Neutrophil (primary cell): ENCODE measurements around the gene HLTF.

Experiments used
- H3K27ac ChIP-seq: fragments of 200-600 bp; sonication (generic); 2 replicates; pipeline ENCODE4 v1.5.1; 2016; ENCODE audit warnings: mild to moderate bottlenecking, moderate library complexity
- H3K27me3 ChIP-seq: fragments of 200-600 bp; sonication (generic); 2 replicates; pipeline ENCODE4 v1.6.0; 2016; ENCODE audit warnings: mild to moderate bottlenecking
- H3K36me3 ChIP-seq: fragments of 200-600 bp; sonication (generic); 2 replicates; pipeline ENCODE4 v1.5.1; 2017
- H3K4me1 ChIP-seq, 2 experiments: fragments of 200-600 bp in 1 of 2; sonication (generic) in 1 of 2; 1 replicate in 1 of 2; 2 replicates in 1 of 2; pipeline versions ENCODE4 v1.5.1 to v1.6.1; 2013 to 2016; ENCODE audit warnings: low read depth in 1 of 2, low read length in 1 of 2, mild to moderate bottlenecking in 1 of 2, moderate library complexity in 1 of 2; ENCODE audit not compliant: control insufficient read depth in 1 of 2, insufficient read depth in 1 of 2
- H3K4me3 ChIP-seq, 2 experiments: fragments of 200-600 bp in 1 of 2; sonication (generic) in 1 of 2; 1 replicate in 1 of 2; 2 replicates in 1 of 2; pipeline ENCODE4 v1.5.1; 2013 to 2016; ENCODE audit warnings: low read depth in 1 of 2, low read length in 1 of 2, mild to moderate bottlenecking in 1 of 2, moderate library complexity in 1 of 2
- H3K9me3 ChIP-seq: fragments of 200-600 bp; sonication (generic); 2 replicates; pipeline ENCODE4 v1.5.1; 2016
- CTCF ChIP-seq: fragments of 200-600 bp; sonication (generic); IDR thresholded peaks from 2 replicates; pipeline ENCODE4 v1.5.1; 2016; ENCODE audit warnings: antibody characterized with exemption

HLTF gene

GRCh38 chr3:149026718-149027117 lies 59.6 kb downstream of the HLTF start:
- H3K4me3 ChIP-seq = no peak overlapping the region
- H3K9me3 ChIP-seq = no peaks in the 10 kb centered on the region
- TF ChIP-seq CTCF = no peak
- H3K27ac ChIP-seq = no peak overlapping the region
- H3K36me3 ChIP-seq = peaks cover 84% of the 10 kb centered on the region
- H3K27me3 ChIP-seq = no peaks in the 10 kb centered on the region
- H3K4me1 ChIP-seq = no peaks in the 10 kb centered on the region

- H3K4me3 ChIP-seq = no peak overlapping the region
- no peak for TF ChIP-seq CTCF
- H3K9me3 ChIP-seq = no peaks in the 10 kb centered on the region
- no peaks in the 10 kb centered on the region for H3K27me3 ChIP-seq
- H3K27ac ChIP-seq = no peak overlapping the region
- H3K36me3 ChIP-seq = peaks cover 99% of the 10 kb centered on the region
- H3K4me1 ChIP-seq = no peaks in the 10 kb centered on the region
These were observed 62.4 kb downstream of the HLTF start for GRCh38 chr3:149023951-149024350.

- H3K36me3 ChIP-seq = peaks cover 94% of the 10 kb centered on the region
- H3K4me3 ChIP-seq = no peak overlapping the region
- no peak for TF ChIP-seq CTCF
These were observed 64.5 kb downstream of the HLTF start for GRCh38 chr3:149021830-149022229.

DNA sequence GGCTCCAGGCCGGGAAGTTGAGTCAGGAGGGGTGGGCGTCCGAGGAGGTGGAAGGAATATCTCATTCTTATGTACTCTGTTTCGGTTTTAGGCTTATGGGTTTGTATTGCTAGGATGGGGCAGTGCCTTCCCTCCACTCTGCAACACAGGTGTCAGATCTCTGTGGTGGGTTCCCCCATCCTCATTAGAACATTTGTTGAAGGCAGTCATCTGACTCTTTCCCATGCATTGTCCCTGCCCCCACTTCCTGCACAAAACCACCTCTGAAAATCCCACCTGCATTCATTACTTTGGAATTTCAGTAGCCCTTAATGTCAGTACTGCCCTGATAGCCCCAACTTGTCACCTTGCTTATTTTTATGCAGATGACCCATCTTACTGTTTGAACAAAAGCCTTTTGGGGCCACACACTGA lies 65.5 kb downstream of the HLTF start:
- no peak for TF ChIP-seq CTCF
- Histone ChIP-seq H3K36me3 (peaks cover 91% of the 10 kb centered on the region), H3K4me3 (no peak overlapping the region), H3K9me3 (no peaks in the 10 kb centered on the region), H3K27ac (no peak overlapping the region), H3K27me3 (no peaks in the 10 kb centered on the region), H3K4me1 (no peaks in the 10 kb centered on the region)

More at GRCh38 chr3:149021830-149022229, 64.5 kb downstream of the HLTF start:
- Histone ChIP-seq H3K4me1 (no peaks in the 10 kb centered on the region), H3K27me3 (no peaks in the 10 kb centered on the region), H3K27ac (no peak overlapping the region), H3K9me3 (no peaks in the 10 kb centered on the region)

DNA sequence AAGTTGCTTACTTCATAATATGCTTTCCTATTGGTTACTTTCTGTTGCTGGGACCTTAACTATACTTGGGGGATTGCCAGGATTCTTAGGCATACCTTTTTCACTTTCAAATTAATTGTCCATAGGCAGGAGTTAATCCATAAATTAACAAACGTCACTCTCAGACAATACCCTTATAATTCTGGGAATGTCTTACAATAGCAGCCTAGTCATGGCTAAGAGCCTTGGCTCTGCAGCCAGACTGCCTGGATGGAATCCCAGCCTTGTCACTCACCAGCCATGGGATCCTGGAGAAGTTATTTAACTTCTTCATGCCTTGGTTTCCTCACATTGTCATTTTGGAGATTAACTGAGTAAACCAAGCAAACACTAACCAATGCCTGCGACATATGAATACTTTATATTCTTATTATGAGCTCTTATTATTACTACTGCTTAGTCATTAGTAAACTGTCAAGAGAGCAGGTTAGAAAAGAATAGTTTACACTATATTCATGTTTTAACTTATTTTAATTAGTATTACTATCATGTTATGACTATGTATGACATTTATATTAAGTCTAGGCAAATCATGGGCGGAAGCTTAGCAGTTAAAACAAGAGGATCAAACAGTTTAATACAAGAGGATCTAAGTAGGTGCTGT lies 66.0 kb downstream of the HLTF start:
- Histone ChIP-seq H3K27me3 (no peaks in the 10 kb centered on the region), H3K27ac (no peak overlapping the region), H3K9me3 (no peaks in the 10 kb centered on the region), H3K4me3 (no peak overlapping the region), H3K4me1 (no peaks in the 10 kb centered on the region), H3K36me3 (peaks cover 91% of the 10 kb centered on the region)
- TF ChIP-seq CTCF = no peak
